Natural killer cell (primary cell): Measurements from ENCODE around the gene PNCK. TPM values are rescaled to one million over a fixed set of nuclear protein-coding genes. Genes with fewer than 3 reads are reported as not detected.
A peak's percentile ranks its signal among the peaks of the same experiment; 100 is the strongest.

Source experiments
- ATAC-seq, 3 donors: fragments of 150-1000 bp in 2 of 3; fragments of 200-7000 bp in 1 of 3; cut with Tn5 transposase; 1 replicate in 1 of 3; 2 replicates in 2 of 3; pipeline ENCODE4 v1.10.0; 2021; ENCODE audit warnings: mild to moderate bottlenecking in 2 of 3, moderate library complexity in 2 of 3
- DNase-seq, 2 donors: peaks; one replicate each; pipeline versions ENCODE4 v3.0.0 to v3.0.0-alpha.2; 2013 to 2021; ENCODE audit warnings: mixed read lengths in 1 of 2
- H3K27ac ChIP-seq: one replicate; pipeline ENCODE4 v1.5.1; 2013; ENCODE audit warnings: mild to moderate bottlenecking, low read length
- H3K27me3 ChIP-seq: one replicate; pipeline ENCODE4 v1.6.1; 2013; ENCODE audit warnings: low read length; ENCODE audit not compliant: control insufficient read depth, insufficient read depth
- H3K36me3 ChIP-seq: one replicate; pipeline ENCODE4 v1.6.1; 2013; ENCODE audit warnings: low read length; ENCODE audit not compliant: control insufficient read depth, insufficient read depth
- H3K4me1 ChIP-seq: one replicate; pipeline ENCODE4 v1.6.1; 2013; ENCODE audit warnings: low read length; ENCODE audit not compliant: control insufficient read depth, insufficient read depth
- H3K4me3 ChIP-seq: one replicate; pipeline ENCODE4 v1.5.1; 2013; ENCODE audit warnings: low read length
- H3K9me3 ChIP-seq: one replicate; pipeline ENCODE4 v1.6.1; 2013; ENCODE audit warnings: low read length; ENCODE audit not compliant: control insufficient read depth, insufficient read depth
- H3K27ac Mint-ChIP-seq, 2 donors: one replicate each; pipeline ENCODE4 v1.8.0; 2022; ENCODE audit warnings: mild to moderate bottlenecking in 2 of 2, mixed read lengths in 2 of 2, moderate library complexity in 1 of 2
- H3K27me3 Mint-ChIP-seq, 2 donors: one replicate each; pipeline ENCODE4 v1.8.0; 2022; ENCODE audit warnings: low read depth in 2 of 2, mixed read lengths in 2 of 2
- H3K36me3 Mint-ChIP-seq: one replicate; pipeline ENCODE4 v1.8.0; 2022; ENCODE audit warnings: mixed read lengths
- H3K4me1 Mint-ChIP-seq, 2 donors: one replicate each; pipeline ENCODE4 v1.8.0; 2022; ENCODE audit warnings: mixed read lengths in 2 of 2
- H3K4me3 Mint-ChIP-seq: one replicate; pipeline ENCODE4 v1.8.0; 2022; ENCODE audit warnings: mild to moderate bottlenecking, moderate library complexity, mixed read lengths
- H3K9me3 Mint-ChIP-seq, 2 donors: one replicate each; pipeline ENCODE4 v1.8.0; 2022; ENCODE audit warnings: mixed read lengths in 2 of 2
- WGBS: methylation state at CpG from one replicate; pipeline ENCODE4 v1.1.7; 2013; ENCODE audit warnings: missing lambda C conversion rate; ENCODE audit not compliant: insufficient coverage; 5-methylcytosine and 5-hydroxymethylcytosine counted together
- intact Hi-C: fragments of 100-400 bp; cut with micrococcal nuclease; formaldehyde crosslinking; loops from one replicate; pipeline ENCODE4 v1.14.2; 2022
- total RNA-seq, 4 donors: library from RNA; stranded (reverse); fragments of 120-200 nt in 1 of 4; gene quantifications; one replicate each; pipeline versions ENCODE4 v1.2.3 to v1.2.4, GENCODE V29; 2013 to 2022
- TF ChIP-seq, protein P1 (sequence below): fragments of 200-600 bp; IDR thresholded peaks from one replicate; pipeline ENCODE4 v1.8.0; 2022; ENCODE audit warnings: antibody characterized with exemption

Gene PNCK
- total RNA-seq, 3 donors from 2014 or later (not counting 1 experiment from before 2014, with no cell fraction given), result 0.66 to 1.1 (median 0.97) TPM

DNA sequence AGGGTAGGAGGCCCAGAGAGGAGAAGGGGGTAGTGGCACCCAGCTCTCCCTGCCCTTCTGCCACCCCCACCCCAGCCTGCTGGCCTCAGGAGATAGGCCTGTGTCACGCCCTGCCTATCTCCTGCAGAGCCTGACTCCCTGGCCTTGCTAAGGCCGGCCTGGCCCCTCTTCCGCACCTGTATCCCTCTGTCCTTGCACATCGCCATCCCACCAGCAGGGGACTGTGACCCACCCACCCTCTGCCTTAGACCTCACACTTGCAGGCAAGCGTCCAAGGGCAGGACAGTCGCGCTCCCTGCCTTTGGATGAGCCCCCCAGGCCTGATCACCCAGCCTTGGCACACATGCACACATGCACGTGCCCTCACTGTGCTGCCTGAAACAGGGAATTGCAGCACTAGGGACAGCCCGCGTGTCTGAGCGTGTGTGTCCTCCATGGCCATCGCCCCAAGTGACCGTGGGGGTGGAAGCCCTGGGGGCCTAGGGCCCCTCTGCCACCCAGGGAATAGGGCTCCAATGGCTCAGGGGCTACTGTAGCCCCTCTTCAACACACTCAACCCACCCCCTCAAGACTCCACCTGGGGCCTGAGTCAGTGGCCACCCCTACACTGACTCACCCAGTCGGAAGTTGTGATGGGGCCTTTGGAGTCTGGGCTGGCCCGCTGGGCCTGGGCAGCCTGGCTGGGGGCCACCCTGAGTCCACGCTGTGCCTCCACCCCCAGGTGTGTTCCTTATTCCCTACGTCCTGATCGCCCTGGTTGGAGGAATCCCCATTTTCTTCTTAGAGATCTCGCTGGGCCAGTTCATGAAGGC is 16.2 kb upstream of the PNCK start:
- Histone ChIP-seq H3K4me1 (peaks cover 7% of the 10 kb centered on the region), H3K27me3 (no peaks in the 10 kb centered on the region), H3K9me3 (no peaks in the 10 kb centered on the region), H3K4me3 (no peak overlapping the region), H3K27ac (no peak overlapping the region), H3K36me3 (no peaks in the 10 kb centered on the region)
- peaks cover 0 to 11% of the 10 kb centered on the region in 2 donors for H3K27me3 Mint-ChIP-seq
- intact Hi-C loops, result no loop called here
- 95% methylated on average over 18 of the region's 19 CpGs for WGBS
- H3K9me3 Mint-ChIP-seq, result no peaks in the 10 kb centered on the region
- peak overlapping the region; percentile 17 for H3K4me3 Mint-ChIP-seq
- DNase-seq (no peak), ATAC-seq (no peak)
- no peak overlapping the region for H3K27ac Mint-ChIP-seq
- TF ChIP-seq, protein P1, sequence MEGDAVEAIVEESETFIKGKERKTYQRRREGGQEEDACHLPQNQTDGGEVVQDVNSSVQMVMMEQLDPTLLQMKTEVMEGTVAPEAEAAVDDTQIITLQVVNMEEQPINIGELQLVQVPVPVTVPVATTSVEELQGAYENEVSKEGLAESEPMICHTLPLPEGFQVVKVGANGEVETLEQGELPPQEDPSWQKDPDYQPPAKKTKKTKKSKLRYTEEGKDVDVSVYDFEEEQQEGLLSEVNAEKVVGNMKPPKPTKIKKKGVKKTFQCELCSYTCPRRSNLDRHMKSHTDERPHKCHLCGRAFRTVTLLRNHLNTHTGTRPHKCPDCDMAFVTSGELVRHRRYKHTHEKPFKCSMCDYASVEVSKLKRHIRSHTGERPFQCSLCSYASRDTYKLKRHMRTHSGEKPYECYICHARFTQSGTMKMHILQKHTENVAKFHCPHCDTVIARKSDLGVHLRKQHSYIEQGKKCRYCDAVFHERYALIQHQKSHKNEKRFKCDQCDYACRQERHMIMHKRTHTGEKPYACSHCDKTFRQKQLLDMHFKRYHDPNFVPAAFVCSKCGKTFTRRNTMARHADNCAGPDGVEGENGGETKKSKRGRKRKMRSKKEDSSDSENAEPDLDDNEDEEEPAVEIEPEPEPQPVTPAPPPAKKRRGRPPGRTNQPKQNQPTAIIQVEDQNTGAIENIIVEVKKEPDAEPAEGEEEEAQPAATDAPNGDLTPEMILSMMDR, result no peak
- no peaks in the 10 kb centered on the region for H3K36me3 Mint-ChIP-seq
- no peaks in the 10 kb centered on the region for H3K4me1 Mint-ChIP-seq

DNA sequence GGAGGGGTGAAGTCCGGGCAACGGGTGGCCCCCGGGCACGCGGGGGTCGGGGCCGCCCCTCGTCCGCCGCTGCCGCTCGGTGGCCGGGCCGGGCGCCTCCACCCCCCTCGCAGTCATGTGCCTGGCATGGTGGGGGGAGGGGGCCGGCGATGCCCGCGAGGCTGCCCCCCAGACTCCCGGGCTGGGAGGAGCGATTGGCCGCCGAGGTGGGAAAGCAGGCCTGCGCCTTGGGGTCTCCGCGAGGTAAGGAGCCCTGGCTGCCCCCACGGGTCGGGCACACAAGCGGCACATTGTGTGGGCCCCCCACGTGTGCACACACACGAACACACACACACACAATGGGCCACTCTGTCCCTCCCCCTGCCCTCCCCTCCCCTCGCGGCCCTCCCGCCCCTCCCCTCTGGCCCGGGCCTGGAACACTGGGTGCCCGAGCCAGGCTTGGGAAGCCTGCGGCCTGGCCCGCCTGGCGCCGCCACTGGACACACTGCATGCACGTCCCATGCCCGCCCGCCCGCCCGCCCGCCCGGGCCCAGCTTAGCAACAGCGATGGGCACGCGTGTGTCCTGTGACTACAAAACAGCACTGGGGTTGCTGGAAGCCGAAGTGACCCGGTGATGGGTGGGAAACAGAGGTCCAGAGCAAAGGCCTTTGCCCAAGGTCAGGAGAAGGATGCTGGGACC is 15.4 kb upstream of the PNCK start:
- Histone ChIP-seq H3K27me3 (no peaks in the 10 kb centered on the region), H3K27ac (no peak overlapping the region), H3K4me1 (peaks cover 7% of the 10 kb centered on the region), H3K36me3 (no peaks in the 10 kb centered on the region), H3K4me3 (no peak overlapping the region), H3K9me3 (no peaks in the 10 kb centered on the region)
- H3K4me3 Mint-ChIP-seq, result no peak overlapping the region
- H3K9me3 Mint-ChIP-seq, result no peaks in the 10 kb centered on the region
- 32% methylated on average over 50 of the region's 53 CpGs for WGBS
- intact Hi-C loops, result no loop called here
- TF ChIP-seq, protein P1, result no peak
- H3K36me3 Mint-ChIP-seq, result no peaks in the 10 kb centered on the region
- no peak for ATAC-seq
- no peak for DNase-seq
- no peaks in the 10 kb centered on the region for H3K4me1 Mint-ChIP-seq
- H3K27ac Mint-ChIP-seq, result no peak overlapping the region
- H3K27me3 Mint-ChIP-seq, result peaks cover 0 to 11% of the 10 kb centered on the region in 2 donors

DNA sequence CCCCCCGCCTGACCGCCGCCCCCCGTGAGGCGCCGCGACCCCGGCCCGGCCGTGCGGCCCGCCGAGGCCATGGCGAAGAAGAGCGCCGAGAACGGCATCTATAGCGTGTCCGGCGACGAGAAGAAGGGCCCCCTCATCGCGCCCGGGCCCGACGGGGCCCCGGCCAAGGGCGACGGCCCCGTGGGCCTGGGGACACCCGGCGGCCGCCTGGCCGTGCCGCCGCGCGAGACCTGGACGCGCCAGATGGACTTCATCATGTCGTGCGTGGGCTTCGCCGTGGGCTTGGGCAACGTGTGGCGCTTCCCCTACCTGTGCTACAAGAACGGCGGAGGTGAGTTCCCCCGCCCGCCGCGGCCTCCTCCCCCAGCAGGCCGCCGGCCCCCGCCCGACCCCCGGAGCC is 14.9 kb upstream of the PNCK start:
- intact Hi-C loops, result no loop called here
- Mint-ChIP-seq H3K4me3 (no peak overlapping the region), H3K4me1 (no peaks in the 10 kb centered on the region), H3K36me3 (no peaks in the 10 kb centered on the region), H3K27me3 (peaks cover 0 to 11% of the 10 kb centered on the region in 2 donors), H3K27ac (no peak overlapping the region), H3K9me3 (no peaks in the 10 kb centered on the region)
- 2% methylated on average over 54 of the region's 57 CpGs for WGBS
- Histone ChIP-seq H3K4me1 (peaks cover 7% of the 10 kb centered on the region), H3K9me3 (no peaks in the 10 kb centered on the region), H3K36me3 (no peaks in the 10 kb centered on the region), H3K27me3 (no peaks in the 10 kb centered on the region), H3K27ac (no peak overlapping the region), H3K4me3 (no peak overlapping the region)
- TF ChIP-seq, protein P1, result no peak
- ATAC-seq, result peak in 1 of 3 donors; percentile 6
- DNase-seq, result no peak
